ENCODE measurements around the gene CIITA.
"Not testable (repeated sequence)": the region's sequence is repeated elsewhere in the genome, so short reads cannot be mapped to it uniquely, and the experiment has no call there.

DNA sequence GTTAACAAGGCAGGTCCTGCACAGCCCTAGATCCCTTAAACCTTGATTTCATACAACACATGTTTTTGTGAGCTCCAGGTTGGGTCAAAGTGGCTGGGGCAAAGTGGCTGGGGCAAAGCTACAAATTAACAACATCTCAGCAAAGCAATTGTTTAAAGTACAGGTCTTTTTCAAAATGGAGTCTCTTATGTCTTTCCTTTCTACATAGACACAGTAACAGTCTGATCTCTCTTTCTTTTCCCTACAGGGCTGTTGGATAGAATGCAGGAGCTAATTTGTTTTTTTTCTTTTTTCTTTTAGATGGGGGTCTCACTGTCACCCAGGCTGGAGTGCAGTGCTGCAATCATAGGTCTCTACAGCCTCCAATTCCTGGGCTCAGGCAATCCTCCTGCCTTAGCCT, 46.8 kb upstream of the CIITA start:
- not testable (repeated sequence) for TF ChIP-seq CTCF, POLR2AphosphoS5 (IDR thresholded peaks at IDR 0.05)
